ENCODE measurements around the gene CDK5R1. TPM values are rescaled to one million over a fixed set of nuclear protein-coding genes. Genes with fewer than 3 reads are reported as not detected.

CDK5R1 gene
- total and polyA plus RNA-seq, 2 donors (not counting 3 experiments of a cell fraction or from before 2014, with no cell fraction given) = 1.6 to 3.9 TPM

DNA sequence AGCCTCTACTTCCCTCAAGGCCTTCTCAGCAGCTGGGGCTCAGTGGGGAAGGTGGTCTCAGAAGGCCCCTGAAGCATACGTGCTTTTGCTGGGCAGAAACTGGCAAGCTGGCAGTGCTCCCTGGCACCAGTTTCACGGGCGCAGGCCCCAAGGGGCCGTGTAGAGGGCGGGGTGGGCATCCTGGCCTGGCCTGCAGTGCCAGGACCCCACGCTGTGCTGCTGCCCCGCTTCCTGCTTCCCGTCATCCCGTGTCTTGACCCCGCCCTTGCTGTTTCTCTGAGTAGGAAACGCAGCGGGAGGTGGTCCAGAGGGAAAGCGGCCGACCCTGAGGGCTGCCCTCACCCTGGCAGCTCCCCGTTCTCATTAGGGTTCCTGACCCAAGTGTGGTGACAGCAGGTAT lies 6.8 kb downstream of the CDK5R1 start:
- Histone ChIP-seq H3K9me3 (replicated peaks; ENCODE audit: control insufficient read depth, insufficient read depth, low read length) (no peaks in the 10 kb centered on the region), H4K20me1 (replicated peaks; ENCODE audit: control insufficient read depth, extremely low read depth, insufficient read depth, low read length) (no peaks in the 10 kb centered on the region), H2AFZ (ENCODE audit: low read depth, low read length) (no peak overlapping the region), H3K36me3 (ENCODE audit: control insufficient read depth in 2 of 2, extremely low read depth in 1 of 2, insufficient read depth in 2 of 2, low read length in 2 of 2) (no peaks in the 10 kb centered on the region), H3K9me1 (replicated peaks; ENCODE audit: control insufficient read depth, extremely low read depth, insufficient read depth, low read length) (no peaks in the 10 kb centered on the region), H3K4me3 (replicated peaks in 1 of 3; ENCODE audit: insufficient read depth in 1 of 3, low read depth in 1 of 3, low read length in 3 of 3) (no peak overlapping the region), H3K4me2 (ENCODE audit: insufficient read depth, low read length) (no peak overlapping the region), H3K27me3 (ENCODE audit: control insufficient read depth in 2 of 2, insufficient read depth in 2 of 2, low read length in 2 of 2) (no peaks in the 10 kb centered on the region), H3K4me1 (ENCODE audit: control insufficient read depth, extremely low read depth, insufficient read depth, low read length) (no peaks in the 10 kb centered on the region), H3K9ac (replicated peaks; ENCODE audit: extremely low read depth, insufficient read depth, low read length) (no peak overlapping the region), H3K79me2 (ENCODE audit: control insufficient read depth, insufficient read depth, low read length) (no peaks in the 10 kb centered on the region), H3K27ac (ENCODE audit: insufficient read depth, low read depth, low read length) (no peak overlapping the region)
- dilution Hi-C loops (cut with MboI; ENCODE audit: extremely low pct_ligation_motif_present, low sequenced_read_pairs) = no loop called here
- no peak for DNase-seq (ENCODE audit: low read depth, low spot score)
- no peak for FAIRE-seq
- CTCF ChIA-PET = no interaction called here
- TF ChIP-seq GATA2 (IDR thresholded peaks at IDR 0.05; ENCODE audit: insufficient read depth, insufficient read length, low read depth, low read length) = no peak
- TF ChIP-seq JUN (IDR thresholded peaks at IDR 0.05; ENCODE audit: borderline replicate concordance, insufficient read depth, insufficient read length, low read depth) = no peak
- no peak for TF ChIP-seq EZH2 (IDR thresholded peaks at IDR 0.05; ENCODE audit: borderline replicate concordance, low read depth, low read length, severe bottlenecking)
- no peak for TF ChIP-seq MAX (IDR thresholded peaks at IDR 0.05; ENCODE audit: insufficient read depth, insufficient read length)
- TF ChIP-seq FOS (IDR thresholded peaks at IDR 0.05; ENCODE audit: borderline replicate concordance, insufficient read depth, low read length) = no peak
- TF ChIP-seq MYC (IDR thresholded peaks at IDR 0.05; ENCODE audit: low read depth, low read length) = no peak
- TF ChIP-seq POLR2A (IDR thresholded peaks at IDR 0.05; ENCODE audit: low read depth, low read length) = no peak
- TF ChIP-seq CTCF (IDR thresholded peaks at IDR 0.05; ENCODE audit: extremely low read depth in 1 of 2, insufficient read depth in 1 of 2, low read depth in 1 of 2, low read length in 2 of 2) = no peak
- TF ChIP-seq POLR2AphosphoS5 (IDR thresholded peaks at IDR 0.05; ENCODE audit: insufficient read depth, low read depth, low read length) = no peak
- POLR2A ChIA-PET = no interaction called here
- no TSS peak for BruUV-seq (replicated peaks)
- intact Hi-C loops (cut with micrococcal nuclease) = no loop called here

All from endothelial cell of umbilical vein (primary cell).